HEK293 (cell line): ENCODE results near the gene GBX1.
A peak's percentile ranks its signal among the peaks of the same experiment; 100 is the strongest.

ENCODE experiments used
- EGR2 ChIP-seq: fragments of 450-650 bp; formaldehyde crosslinking; IDR thresholded peaks from 2 replicates; pipeline ENCODE4 v1.5.1; 2016; ENCODE audit warnings: low read depth, missing biosample characterization, missing genetic modification characterization
- KLF8 ChIP-seq: fragments of 450-650 bp; formaldehyde crosslinking; IDR thresholded peaks from 2 replicates; pipeline ENCODE4 v1.5.1; 2016; ENCODE audit warnings: missing biosample characterization, missing genetic modification characterization
- MEIS1 ChIP-seq: sonication (generic); formaldehyde crosslinking; IDR thresholded peaks from 2 replicates; pipeline ENCODE4 v1.8.1; 2022; ENCODE audit warnings: missing genetic modification reagents, mild to moderate bottlenecking, borderline replicate concordance
- SP7 ChIP-seq: fragments of 450-650 bp; formaldehyde crosslinking; IDR thresholded peaks from 2 replicates; pipeline ENCODE4 v1.5.1; 2016; ENCODE audit warnings: missing biosample characterization, missing genetic modification characterization
- YY2 ChIP-seq: fragments of 450-650 bp; formaldehyde crosslinking; IDR thresholded peaks from 2 replicates; pipeline ENCODE4 v1.5.1; 2016; ENCODE audit warnings: missing biosample characterization, missing genetic modification characterization
- ZBTB1 ChIP-seq: fragments of 450-650 bp; formaldehyde crosslinking; IDR thresholded peaks from 2 replicates; pipeline ENCODE4 v1.5.1; 2016; ENCODE audit warnings: missing biosample characterization, missing genetic modification characterization
- ZBTB20 ChIP-seq: fragments of 450-650 bp; formaldehyde crosslinking; IDR thresholded peaks from 2 replicates; pipeline ENCODE4 v1.5.1; 2016; ENCODE audit warnings: missing biosample characterization, missing genetic modification characterization
- ZEB2 ChIP-seq: fragments of 450-650 bp; formaldehyde crosslinking; IDR thresholded peaks from 2 replicates; pipeline ENCODE4 v1.5.1; 2016; ENCODE audit warnings: missing biosample characterization, missing genetic modification characterization
- ZNF324 ChIP-seq: fragments of 450-650 bp; formaldehyde crosslinking; IDR thresholded peaks from 2 replicates; pipeline ENCODE4 v1.5.1; 2016; ENCODE audit warnings: missing biosample characterization, missing genetic modification characterization
- ZNF335 ChIP-seq: fragments of 450-650 bp; formaldehyde crosslinking; conservative IDR thresholded peaks from 2 replicates; pipeline ENCODE4 v1.5.1; 2016; ENCODE audit warnings: missing biosample characterization, missing genetic modification characterization
- ZNF391 ChIP-seq: fragments of 450-650 bp; formaldehyde crosslinking; IDR thresholded peaks from 2 replicates; pipeline ENCODE4 v1.5.1; 2016; ENCODE audit warnings: low read depth, missing biosample characterization, missing genetic modification characterization, borderline replicate concordance
- ZNF394 ChIP-seq: fragments of 450-650 bp; formaldehyde crosslinking; IDR thresholded peaks from 2 replicates; pipeline ENCODE4 v1.5.1; 2016; ENCODE audit warnings: missing biosample characterization, missing genetic modification characterization, mild to moderate bottlenecking, moderate library complexity, borderline replicate concordance
- ZNF426 ChIP-seq: fragments of 450-650 bp; formaldehyde crosslinking; IDR thresholded peaks from 2 replicates; pipeline ENCODE4 v1.5.1; 2017; ENCODE audit warnings: missing biosample characterization, missing genetic modification characterization, mild to moderate bottlenecking, inconsistent platforms, moderate library complexity
- ZNF544 ChIP-seq: fragments of 450-650 bp; formaldehyde crosslinking; IDR thresholded peaks from 2 replicates; pipeline ENCODE4 v1.5.0; 2017; ENCODE audit warnings: missing biosample characterization, missing genetic modification characterization
- ZNF621 ChIP-seq: fragments of 450-650 bp; formaldehyde crosslinking; IDR thresholded peaks from 2 replicates; pipeline ENCODE4 v1.5.1; 2017; ENCODE audit warnings: missing biosample characterization, missing genetic modification characterization
- ZNF747 ChIP-seq: fragments of 450-650 bp; formaldehyde crosslinking; IDR thresholded peaks from 2 replicates; pipeline ENCODE4 v1.5.1; 2016; ENCODE audit warnings: missing biosample characterization, missing genetic modification characterization
- ZNF830 ChIP-seq: fragments of 450-650 bp; IDR thresholded peaks from 2 replicates; pipeline ENCODE4 v1.5.0; 2018; ENCODE audit warnings: missing biosample characterization, missing genetic modification characterization, low read depth, mild to moderate bottlenecking, moderate library complexity
- ZXDB ChIP-seq: fragments of 450-650 bp; formaldehyde crosslinking; IDR thresholded peaks from 2 replicates; pipeline ENCODE4 v1.5.1; 2016; ENCODE audit warnings: missing biosample characterization, missing genetic modification characterization
- TF ChIP-seq, protein P1 (sequence below): fragments of 450-650 bp; formaldehyde crosslinking; conservative IDR thresholded peaks from 2 replicates; pipeline ENCODE4 v1.5.1; 2016; ENCODE audit warnings: low read depth, missing biosample characterization, missing genetic modification characterization
- TF ChIP-seq, protein P2 (sequence below): fragments of 450-650 bp; formaldehyde crosslinking; IDR thresholded peaks from 2 replicates; pipeline ENCODE4 v1.5.1; 2017; ENCODE audit warnings: missing biosample characterization, missing genetic modification characterization
- TF ChIP-seq, protein P3 (sequence below): fragments of 450-650 bp; formaldehyde crosslinking; IDR thresholded peaks from 2 replicates; pipeline ENCODE4 v1.5.1; 2016; ENCODE audit warnings: missing biosample characterization, missing genetic modification characterization
- TF ChIP-seq, protein P4 (sequence below): fragments of 450-650 bp; formaldehyde crosslinking; IDR thresholded peaks from 2 replicates; pipeline ENCODE4 v1.5.1; 2017; ENCODE audit warnings: missing biosample characterization, missing genetic modification characterization
- TF ChIP-seq, protein P5 (sequence below): fragments of 450-650 bp; formaldehyde crosslinking; IDR thresholded peaks from 2 replicates; pipeline ENCODE4 v1.5.1; 2016; ENCODE audit warnings: missing biosample characterization, missing genetic modification characterization
- TF ChIP-seq, protein P6 (sequence below): sonication (generic); formaldehyde crosslinking; IDR thresholded peaks from 2 replicates; pipeline ENCODE4 v1.8.1; 2022; ENCODE audit warnings: mild to moderate bottlenecking, moderate library complexity, missing genetic modification reagents

GBX1 gene

DNA sequence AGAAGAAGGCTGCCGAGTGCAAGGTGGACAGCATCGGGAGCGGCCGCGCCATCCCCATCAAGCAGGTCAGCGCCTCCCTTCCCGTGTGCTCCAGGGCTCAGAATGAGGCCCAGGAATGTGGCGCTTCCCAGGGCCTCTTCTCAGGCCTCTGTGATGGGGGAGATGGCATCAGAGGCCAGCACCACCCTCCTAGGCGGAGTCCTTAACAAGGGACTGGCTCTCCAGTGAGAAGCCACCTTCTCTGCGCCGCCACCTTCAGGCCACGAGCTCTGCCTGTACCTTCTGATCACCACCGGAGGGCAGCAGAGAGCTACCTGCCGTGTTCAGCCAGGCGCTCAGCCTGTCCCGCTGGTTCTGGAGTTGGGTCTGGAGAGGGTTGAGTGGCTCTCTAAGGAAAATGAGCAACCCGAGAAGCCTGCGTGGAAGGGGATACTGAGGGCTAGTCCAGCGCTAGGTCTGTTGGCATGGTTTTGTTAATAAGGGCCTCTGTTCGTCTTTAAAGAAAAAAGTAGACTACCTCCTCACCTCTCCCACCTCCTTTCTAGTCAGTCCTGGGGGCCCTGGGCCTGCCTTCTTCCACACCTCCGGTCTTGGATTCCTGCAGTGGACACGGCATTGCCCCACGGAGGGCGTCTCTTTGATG, 43.6 kb downstream of the GBX1 start (continued):
- TF ChIP-seq, protein P1, sequence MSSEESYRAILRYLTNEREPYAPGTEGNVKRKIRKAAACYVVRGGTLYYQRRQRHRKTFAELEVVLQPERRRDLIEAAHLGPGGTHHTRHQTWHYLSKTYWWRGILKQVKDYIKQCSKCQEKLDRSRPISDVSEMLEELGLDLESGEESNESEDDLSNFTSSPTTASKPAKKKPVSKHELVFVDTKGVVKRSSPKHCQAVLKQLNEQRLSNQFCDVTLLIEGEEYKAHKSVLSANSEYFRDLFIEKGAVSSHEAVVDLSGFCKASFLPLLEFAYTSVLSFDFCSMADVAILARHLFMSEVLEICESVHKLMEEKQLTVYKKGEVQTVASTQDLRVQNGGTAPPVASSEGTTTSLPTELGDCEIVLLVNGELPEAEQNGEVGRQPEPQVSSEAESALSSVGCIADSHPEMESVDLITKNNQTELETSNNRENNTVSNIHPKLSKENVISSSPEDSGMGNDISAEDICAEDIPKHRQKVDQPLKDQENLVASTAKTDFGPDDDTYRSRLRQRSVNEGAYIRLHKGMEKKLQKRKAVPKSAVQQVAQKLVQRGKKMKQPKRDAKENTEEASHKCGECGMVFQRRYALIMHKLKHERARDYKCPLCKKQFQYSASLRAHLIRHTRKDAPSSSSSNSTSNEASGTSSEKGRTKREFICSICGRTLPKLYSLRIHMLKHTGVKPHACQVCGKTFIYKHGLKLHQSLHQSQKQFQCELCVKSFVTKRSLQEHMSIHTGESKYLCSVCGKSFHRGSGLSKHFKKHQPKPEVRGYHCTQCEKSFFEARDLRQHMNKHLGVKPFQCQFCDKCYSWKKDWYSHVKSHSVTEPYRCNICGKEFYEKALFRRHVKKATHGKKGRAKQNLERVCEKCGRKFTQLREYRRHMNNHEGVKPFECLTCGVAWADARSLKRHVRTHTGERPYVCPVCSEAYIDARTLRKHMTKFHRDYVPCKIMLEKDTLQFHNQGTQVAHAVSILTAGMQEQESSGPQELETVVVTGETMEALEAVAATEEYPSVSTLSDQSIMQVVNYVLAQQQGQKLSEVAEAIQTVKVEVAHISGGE (tag by site-specific recombination): no peak
- TF ChIP-seq ZNF335 (tag by site-specific recombination) (no peak), YY2 (no peak), EGR2 (tag by site-specific recombination) (no peak), ZNF394 (tag by site-specific recombination) (peak; percentile 41; the same call in 1 of the 2 replicates), ZNF324 (tag by site-specific recombination) (0 out of 2 replicates have a peak, but pooled peaks have one; percentile 32), SP7 (tag by site-specific recombination) (0 out of 2 replicates have a peak, but pooled peaks have one; percentile 24), ZEB2 (tag by site-specific recombination) (0 out of 2 replicates have a peak, but pooled peaks have one; percentile 30), ZNF830 (tag by site-specific recombination) (no peak), ZNF544 (tag by site-specific recombination) (no peak), ZBTB20 (tag by site-specific recombination) (peak; percentile 15; the same call in 1 of the 2 replicates), KLF8 (tag by site-specific recombination) (peak; percentile 56), ZNF747 (tag by site-specific recombination) (no peak), ZBTB1 (tag by site-specific recombination) (no peak), MEIS1 (CRISPR knock-in tag) (no peak), ZNF621 (tag by site-specific recombination) (no peak), ZNF426 (tag by site-specific recombination) (no peak), ZNF391 (tag by site-specific recombination) (peak; percentile 44; the same call in 1 of the 2 replicates), ZXDB (tag by site-specific recombination) (no peak)
- TF ChIP-seq, protein P2, sequence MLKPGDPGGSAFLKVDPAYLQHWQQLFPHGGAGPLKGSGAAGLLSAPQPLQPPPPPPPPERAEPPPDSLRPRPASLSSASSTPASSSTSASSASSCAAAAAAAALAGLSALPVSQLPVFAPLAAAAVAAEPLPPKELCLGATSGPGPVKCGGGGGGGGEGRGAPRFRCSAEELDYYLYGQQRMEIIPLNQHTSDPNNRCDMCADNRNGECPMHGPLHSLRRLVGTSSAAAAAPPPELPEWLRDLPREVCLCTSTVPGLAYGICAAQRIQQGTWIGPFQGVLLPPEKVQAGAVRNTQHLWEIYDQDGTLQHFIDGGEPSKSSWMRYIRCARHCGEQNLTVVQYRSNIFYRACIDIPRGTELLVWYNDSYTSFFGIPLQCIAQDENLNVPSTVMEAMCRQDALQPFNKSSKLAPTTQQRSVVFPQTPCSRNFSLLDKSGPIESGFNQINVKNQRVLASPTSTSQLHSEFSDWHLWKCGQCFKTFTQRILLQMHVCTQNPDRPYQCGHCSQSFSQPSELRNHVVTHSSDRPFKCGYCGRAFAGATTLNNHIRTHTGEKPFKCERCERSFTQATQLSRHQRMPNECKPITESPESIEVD (tag by site-specific recombination): no peak
- TF ChIP-seq, protein P3, sequence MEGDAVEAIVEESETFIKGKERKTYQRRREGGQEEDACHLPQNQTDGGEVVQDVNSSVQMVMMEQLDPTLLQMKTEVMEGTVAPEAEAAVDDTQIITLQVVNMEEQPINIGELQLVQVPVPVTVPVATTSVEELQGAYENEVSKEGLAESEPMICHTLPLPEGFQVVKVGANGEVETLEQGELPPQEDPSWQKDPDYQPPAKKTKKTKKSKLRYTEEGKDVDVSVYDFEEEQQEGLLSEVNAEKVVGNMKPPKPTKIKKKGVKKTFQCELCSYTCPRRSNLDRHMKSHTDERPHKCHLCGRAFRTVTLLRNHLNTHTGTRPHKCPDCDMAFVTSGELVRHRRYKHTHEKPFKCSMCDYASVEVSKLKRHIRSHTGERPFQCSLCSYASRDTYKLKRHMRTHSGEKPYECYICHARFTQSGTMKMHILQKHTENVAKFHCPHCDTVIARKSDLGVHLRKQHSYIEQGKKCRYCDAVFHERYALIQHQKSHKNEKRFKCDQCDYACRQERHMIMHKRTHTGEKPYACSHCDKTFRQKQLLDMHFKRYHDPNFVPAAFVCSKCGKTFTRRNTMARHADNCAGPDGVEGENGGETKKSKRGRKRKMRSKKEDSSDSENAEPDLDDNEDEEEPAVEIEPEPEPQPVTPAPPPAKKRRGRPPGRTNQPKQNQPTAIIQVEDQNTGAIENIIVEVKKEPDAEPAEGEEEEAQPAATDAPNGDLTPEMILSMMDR (tag by site-specific recombination): peak; percentile 99
- TF ChIP-seq, protein P4, sequence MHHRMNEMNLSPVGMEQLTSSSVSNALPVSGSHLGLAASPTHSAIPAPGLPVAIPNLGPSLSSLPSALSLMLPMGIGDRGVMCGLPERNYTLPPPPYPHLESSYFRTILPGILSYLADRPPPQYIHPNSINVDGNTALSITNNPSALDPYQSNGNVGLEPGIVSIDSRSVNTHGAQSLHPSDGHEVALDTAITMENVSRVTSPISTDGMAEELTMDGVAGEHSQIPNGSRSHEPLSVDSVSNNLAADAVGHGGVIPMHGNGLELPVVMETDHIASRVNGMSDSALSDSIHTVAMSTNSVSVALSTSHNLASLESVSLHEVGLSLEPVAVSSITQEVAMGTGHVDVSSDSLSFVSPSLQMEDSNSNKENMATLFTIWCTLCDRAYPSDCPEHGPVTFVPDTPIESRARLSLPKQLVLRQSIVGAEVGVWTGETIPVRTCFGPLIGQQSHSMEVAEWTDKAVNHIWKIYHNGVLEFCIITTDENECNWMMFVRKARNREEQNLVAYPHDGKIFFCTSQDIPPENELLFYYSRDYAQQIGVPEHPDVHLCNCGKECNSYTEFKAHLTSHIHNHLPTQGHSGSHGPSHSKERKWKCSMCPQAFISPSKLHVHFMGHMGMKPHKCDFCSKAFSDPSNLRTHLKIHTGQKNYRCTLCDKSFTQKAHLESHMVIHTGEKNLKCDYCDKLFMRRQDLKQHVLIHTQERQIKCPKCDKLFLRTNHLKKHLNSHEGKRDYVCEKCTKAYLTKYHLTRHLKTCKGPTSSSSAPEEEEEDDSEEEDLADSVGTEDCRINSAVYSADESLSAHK: no peak
- TF ChIP-seq, protein P5, sequence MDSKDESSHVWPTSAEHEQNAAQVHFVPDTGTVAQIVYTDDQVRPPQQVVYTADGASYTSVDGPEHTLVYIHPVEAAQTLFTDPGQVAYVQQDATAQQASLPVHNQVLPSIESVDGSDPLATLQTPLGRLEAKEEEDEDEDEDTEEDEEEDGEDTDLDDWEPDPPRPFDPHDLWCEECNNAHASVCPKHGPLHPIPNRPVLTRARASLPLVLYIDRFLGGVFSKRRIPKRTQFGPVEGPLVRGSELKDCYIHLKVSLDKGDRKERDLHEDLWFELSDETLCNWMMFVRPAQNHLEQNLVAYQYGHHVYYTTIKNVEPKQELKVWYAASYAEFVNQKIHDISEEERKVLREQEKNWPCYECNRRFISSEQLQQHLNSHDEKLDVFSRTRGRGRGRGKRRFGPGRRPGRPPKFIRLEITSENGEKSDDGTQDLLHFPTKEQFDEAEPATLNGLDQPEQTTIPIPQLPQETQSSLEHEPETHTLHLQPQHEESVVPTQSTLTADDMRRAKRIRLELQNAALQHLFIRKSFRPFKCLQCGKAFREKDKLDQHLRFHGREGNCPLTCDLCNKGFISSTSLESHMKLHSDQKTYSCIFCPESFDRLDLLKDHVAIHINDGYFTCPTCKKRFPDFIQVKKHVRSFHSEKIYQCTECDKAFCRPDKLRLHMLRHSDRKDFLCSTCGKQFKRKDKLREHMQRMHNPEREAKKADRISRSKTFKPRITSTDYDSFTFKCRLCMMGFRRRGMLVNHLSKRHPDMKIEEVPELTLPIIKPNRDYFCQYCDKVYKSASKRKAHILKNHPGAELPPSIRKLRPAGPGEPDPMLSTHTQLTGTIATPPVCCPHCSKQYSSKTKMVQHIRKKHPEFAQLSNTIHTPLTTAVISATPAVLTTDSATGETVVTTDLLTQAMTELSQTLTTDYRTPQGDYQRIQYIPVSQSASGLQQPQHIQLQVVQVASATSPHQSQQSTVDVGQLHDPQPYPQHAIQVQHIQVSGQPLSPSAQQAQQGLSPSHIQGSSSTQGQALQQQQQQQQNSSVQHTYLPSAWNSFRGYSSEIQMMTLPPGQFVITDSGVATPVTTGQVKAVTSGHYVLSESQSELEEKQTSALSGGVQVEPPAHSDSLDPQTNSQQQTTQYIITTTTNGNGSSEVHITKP (tag by site-specific recombination): 0 out of 2 replicates have a peak, but pooled peaks have one; percentile 21
- TF ChIP-seq, protein P6, sequence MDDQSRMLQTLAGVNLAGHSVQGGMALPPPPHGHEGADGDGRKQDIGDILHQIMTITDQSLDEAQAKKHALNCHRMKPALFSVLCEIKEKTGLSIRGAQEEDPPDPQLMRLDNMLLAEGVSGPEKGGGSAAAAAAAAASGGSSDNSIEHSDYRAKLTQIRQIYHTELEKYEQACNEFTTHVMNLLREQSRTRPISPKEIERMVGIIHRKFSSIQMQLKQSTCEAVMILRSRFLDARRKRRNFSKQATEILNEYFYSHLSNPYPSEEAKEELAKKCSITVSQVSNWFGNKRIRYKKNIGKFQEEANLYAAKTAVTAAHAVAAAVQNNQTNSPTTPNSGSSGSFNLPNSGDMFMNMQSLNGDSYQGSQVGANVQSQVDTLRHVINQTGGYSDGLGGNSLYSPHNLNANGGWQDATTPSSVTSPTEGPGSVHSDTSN (CRISPR knock-in tag): no peak
